Spleen (tissue), 11 donors: ENCODE measurements around the gene MYPN. TPM values are rescaled to one million over a fixed set of nuclear protein-coding genes. Genes with fewer than 3 reads are reported as not detected.
A peak's percentile ranks its signal among the peaks of the same experiment; 100 is the strongest.

Experiments used
- DNase-seq: peaks from one replicate; pipeline ENCODE4 v3.0.0-alpha.2; 2020
- H3K27ac ChIP-seq, 8 donors: fragments of 200-600 bp; sonication (generic) in 7 of 8; 1 replicate in 4 of 8; 2 replicates in 4 of 8; pipeline versions ENCODE4 v1.5.0 to v1.8.0; 2016 to 2021; ENCODE audit warnings: inconsistent platforms in 4 of 8, mild to moderate bottlenecking in 4 of 8, moderate library complexity in 1 of 8
- H3K27me3 ChIP-seq, 7 donors: fragments of 200-600 bp; sonication (generic) in 6 of 7; replicated peaks in 1 of 7; 1 replicate in 4 of 7; 2 replicates in 3 of 7; pipeline versions ENCODE4 v1.5.0 to v1.8.0; 2016 to 2021; ENCODE audit warnings: inconsistent platforms in 3 of 7, mild to moderate bottlenecking in 1 of 7
- H3K36me3 ChIP-seq, 6 donors: fragments of 200-600 bp; sonication (generic) in 5 of 6; 1 replicate in 4 of 6; 2 replicates in 2 of 6; pipeline versions ENCODE4 v1.5.0 to v1.8.0; 2016 to 2021; ENCODE audit warnings: inconsistent platforms in 2 of 6
- H3K4me1 ChIP-seq, 6 donors: fragments of 200-600 bp; sonication (generic) in 5 of 6; 1 replicate in 3 of 6; 2 replicates in 3 of 6; pipeline versions ENCODE4 v1.5.0 to v1.8.0; 2016 to 2021; ENCODE audit warnings: inconsistent platforms in 3 of 6
- H3K4me3 ChIP-seq, 8 donors: fragments of 200-600 bp; sonication (generic) in 7 of 8; 1 replicate in 4 of 8; 2 replicates in 4 of 8; pipeline versions ENCODE4 v1.5.0 to v1.8.0; 2016 to 2021; ENCODE audit warnings: inconsistent platforms in 4 of 8, mild to moderate bottlenecking in 4 of 8, moderate library complexity in 2 of 8
- H3K9me3 ChIP-seq, 8 donors: fragments of 200-600 bp; sonication (generic) in 7 of 8; 1 replicate in 4 of 8; 2 replicates in 4 of 8; pipeline versions ENCODE4 v1.5.0 to v1.8.0; 2016 to 2021; ENCODE audit warnings: inconsistent platforms in 4 of 8
- POLR2A ChIP-seq, 3 donors: fragments of 450-650 bp; IDR thresholded peaks; one replicate each; pipeline ENCODE4 v1.5.1; 2017; ENCODE audit warnings: antibody characterized with exemption in 3 of 3, mild to moderate bottlenecking in 1 of 3
- POLR2AphosphoS5 ChIP-seq, 3 donors: sonication (generic); formaldehyde crosslinking; IDR thresholded peaks; one replicate each; pipeline ENCODE4 v1.5.1; 2017; ENCODE audit warnings: antibody characterized with exemption in 3 of 3
- WGBS, 5 donors: extraction: QIAGEN DNeasy Blood & Tissue Kit in 3 of 5; methylation state at CpG; one replicate each; pipeline versions ENCODE4 v1.1.5 to v1.1.7; 2013 to 2018; 5-methylcytosine and 5-hydroxymethylcytosine counted together
- intact Hi-C: fragments of 100-400 bp; cut with DNase I; formaldehyde crosslinking; loops from one replicate; pipeline ENCODE4 v1.15.0; 2023; ENCODE audit warnings: low total_unique reads
- polyA plus RNA-seq, 3 donors: library from polyadenylated mRNA; stranded (reverse); fragments of 200-250 nt; gene quantifications; one replicate each; pipeline ENCODE4 v1.2.1, GENCODE V29; 2013
- total RNA-seq, 7 donors: library from RNA; depleted of rRNA in 3 of 7; stranded (reverse); fragments of >200 nt in 3 of 7; fragmentation: NEBNext Ultra II Directional in 4 of 7; extraction: Animal tissue kit (Norgen Biotek cat#: 25700) in 4 of 7; gene quantifications; one replicate each; pipeline versions ENCODE4 v1.1.0 to v1.2.1, GENCODE V29; 2016 to 2021
- TF ChIP-seq, protein P1 (sequence below), 11 experiments: fragments of 200-600 bp in 7 of 11; fragments of 450-650 bp in 4 of 11; sonication (generic) in 4 of 11; IDR thresholded peaks in 8 of 11; conservative IDR thresholded peaks in 3 of 11; 1 replicate in 7 of 11; 2 replicates in 4 of 11; pipeline versions ENCODE4 v1.4.0 to v1.8.0; 2016 to 2021; ENCODE audit warnings: antibody characterized with exemption in 11 of 11, inconsistent platforms in 4 of 11, mild to moderate bottlenecking in 1 of 11
- donor health status: healthy with polysubstance abuse.
- donor health status: DM: no; HTN: no; CAD: no; lungs with moderate emphysema.
- donor health status: DM: no; HTN: no; CAD: no.
- donor health status: Bipolar disorder and iron deficiency.
- donor health status: healthy.
- donor health status: DM: no; HTN: no; CAD: no.
- donor health status: DM: yes; HTN: yes; CAD: no.

MYPN gene
- total and polyA plus RNA-seq, 10 donors, result 0.03 to 0.94 (median 0.06) TPM; not detected in 5

DNA sequence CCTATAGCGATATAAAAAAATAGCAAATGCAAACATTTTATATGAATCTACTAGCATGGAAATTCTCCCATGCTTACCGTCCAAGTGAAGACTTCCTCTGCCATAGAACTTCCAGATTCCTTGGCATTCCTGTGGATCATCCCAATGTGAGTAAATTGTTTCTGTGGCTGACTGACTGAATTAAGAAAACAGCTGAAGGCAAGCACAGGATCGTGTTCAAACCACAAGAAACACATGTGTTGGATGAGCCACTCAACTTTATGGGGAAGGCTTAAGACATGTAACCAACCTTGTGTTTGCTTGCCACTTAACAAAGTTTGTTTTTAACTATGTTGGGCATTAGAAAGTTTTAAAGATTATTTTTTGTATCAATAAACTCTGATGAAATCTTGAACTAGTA lies 2.6 kb upstream of the MYPN start:
- Histone ChIP-seq H3K9me3 (no peaks in the 10 kb centered on the region), H3K4me3 (peak overlapping the region in 1 of 8 donors; percentile 11), H3K36me3 (no peaks in the 10 kb centered on the region), H3K4me1 (no peaks in the 10 kb centered on the region), H3K27me3 (no peaks in the 10 kb centered on the region), H3K27ac (no peak overlapping the region)
- TF ChIP-seq POLR2AphosphoS5 (IDR thresholded peaks at IDR 0.05) (no peak), POLR2A (IDR thresholded peaks at IDR 0.05) (no peak)
- TF ChIP-seq, protein P1, sequence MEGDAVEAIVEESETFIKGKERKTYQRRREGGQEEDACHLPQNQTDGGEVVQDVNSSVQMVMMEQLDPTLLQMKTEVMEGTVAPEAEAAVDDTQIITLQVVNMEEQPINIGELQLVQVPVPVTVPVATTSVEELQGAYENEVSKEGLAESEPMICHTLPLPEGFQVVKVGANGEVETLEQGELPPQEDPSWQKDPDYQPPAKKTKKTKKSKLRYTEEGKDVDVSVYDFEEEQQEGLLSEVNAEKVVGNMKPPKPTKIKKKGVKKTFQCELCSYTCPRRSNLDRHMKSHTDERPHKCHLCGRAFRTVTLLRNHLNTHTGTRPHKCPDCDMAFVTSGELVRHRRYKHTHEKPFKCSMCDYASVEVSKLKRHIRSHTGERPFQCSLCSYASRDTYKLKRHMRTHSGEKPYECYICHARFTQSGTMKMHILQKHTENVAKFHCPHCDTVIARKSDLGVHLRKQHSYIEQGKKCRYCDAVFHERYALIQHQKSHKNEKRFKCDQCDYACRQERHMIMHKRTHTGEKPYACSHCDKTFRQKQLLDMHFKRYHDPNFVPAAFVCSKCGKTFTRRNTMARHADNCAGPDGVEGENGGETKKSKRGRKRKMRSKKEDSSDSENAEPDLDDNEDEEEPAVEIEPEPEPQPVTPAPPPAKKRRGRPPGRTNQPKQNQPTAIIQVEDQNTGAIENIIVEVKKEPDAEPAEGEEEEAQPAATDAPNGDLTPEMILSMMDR (IDR thresholded peaks at IDR 0.05 in 8 of 11, conservative IDR thresholded peaks at IDR 0.05 in 3 of 11), result no peak
- intact Hi-C loops, result no loop called here
- 82 to 89% (median 86%) methylated on average over 3 of the region's 3 CpGs for WGBS, 5 donors
- no peak for DNase-seq

DNA sequence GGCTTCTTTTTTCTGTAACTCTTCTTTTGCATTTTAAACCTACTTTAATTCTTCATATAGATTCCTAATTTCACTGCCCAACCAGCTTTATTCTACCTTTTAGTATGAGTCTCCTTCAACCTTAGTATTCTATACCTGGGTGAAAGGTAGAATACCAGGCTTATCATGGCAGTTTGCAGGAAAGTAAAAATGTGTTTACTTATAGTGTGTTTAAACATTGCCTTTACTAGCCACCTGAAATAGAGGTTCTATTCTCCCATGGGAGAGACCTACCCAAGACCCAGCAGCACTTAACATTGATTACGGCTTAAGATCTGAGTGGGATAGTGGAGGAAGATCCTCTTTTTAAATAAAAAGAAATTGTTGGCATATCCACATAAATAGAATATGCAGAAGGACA lies 1.6 kb upstream of the MYPN start:
- Histone ChIP-seq H3K36me3 (no peaks in the 10 kb centered on the region), H3K27me3 (no peaks in the 10 kb centered on the region), H3K4me1 (no peaks in the 10 kb centered on the region), H3K9me3 (no peaks in the 10 kb centered on the region), H3K4me3 (no peak overlapping the region), H3K27ac (no peak overlapping the region)
- 96 to 100% (median 97%) methylated on average over 1 of the region's 1 CpG for WGBS, 5 donors
- intact Hi-C loops, result no loop called here
- no peak for DNase-seq
- TF ChIP-seq POLR2A (IDR thresholded peaks at IDR 0.05) (no peak), POLR2AphosphoS5 (IDR thresholded peaks at IDR 0.05) (no peak)
- TF ChIP-seq, protein P1 (IDR thresholded peaks at IDR 0.05 in 8 of 11, conservative IDR thresholded peaks at IDR 0.05 in 3 of 11), result no peak

DNA sequence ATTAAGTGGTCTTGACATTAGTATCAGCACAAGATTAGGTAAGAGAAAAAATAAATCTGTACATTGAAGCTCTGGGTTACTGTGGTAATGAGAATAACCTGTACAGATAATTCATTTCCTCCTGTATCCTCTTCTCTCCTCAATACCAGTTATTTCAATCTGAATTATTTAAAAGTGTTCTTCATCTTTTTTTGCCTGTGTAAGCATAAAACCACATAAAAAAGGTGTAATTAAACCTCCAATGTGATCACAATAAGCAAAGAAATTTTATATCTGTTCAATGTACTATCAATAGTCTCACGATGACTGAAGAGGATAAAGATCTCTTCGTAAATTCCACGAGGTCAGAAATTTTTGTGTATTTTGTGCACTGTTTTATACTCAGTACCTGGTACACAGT lies 1.2 kb upstream of the MYPN start:
- Histone ChIP-seq H3K4me3 (no peak overlapping the region), H3K4me1 (no peaks in the 10 kb centered on the region), H3K36me3 (no peaks in the 10 kb centered on the region), H3K27me3 (no peaks in the 10 kb centered on the region), H3K9me3 (no peaks in the 10 kb centered on the region), H3K27ac (no peak overlapping the region)
- WGBS, 5 donors, result 90 to 96% (median 96%) methylated on average over 3 of the region's 3 CpGs
- intact Hi-C loops, result no loop called here
- no peak for TF ChIP-seq POLR2AphosphoS5 (IDR thresholded peaks at IDR 0.05)
- TF ChIP-seq, protein P1 (IDR thresholded peaks at IDR 0.05 in 8 of 11, conservative IDR thresholded peaks at IDR 0.05 in 3 of 11), result no peak
- TF ChIP-seq POLR2A (IDR thresholded peaks at IDR 0.05), result no peak
- DNase-seq, result no peak

DNA sequence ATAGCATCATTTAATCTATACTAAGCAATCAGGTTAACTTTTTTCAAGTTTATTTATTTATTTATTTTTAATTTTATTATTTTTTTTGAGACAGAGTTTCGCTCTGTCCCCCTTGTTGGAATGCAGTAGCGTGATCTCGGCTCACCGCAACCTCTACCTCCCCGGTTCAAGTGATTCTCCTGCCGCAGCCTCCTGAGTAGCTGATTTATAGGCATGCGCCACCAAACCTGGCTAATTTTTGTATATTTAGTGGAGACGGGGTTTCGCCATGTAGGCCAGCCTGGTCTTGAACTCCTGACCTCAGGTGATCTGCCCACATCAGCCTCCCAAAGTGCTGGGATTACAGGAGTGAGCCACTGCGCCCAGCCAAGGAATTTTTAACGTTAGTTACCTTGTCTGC lies 635 bp upstream of the MYPN start:
- no peak for DNase-seq
- Histone ChIP-seq H3K4me3 (no peak overlapping the region), H3K4me1 (no peaks in the 10 kb centered on the region), H3K9me3 (no peaks in the 10 kb centered on the region), H3K27me3 (no peaks in the 10 kb centered on the region), H3K36me3 (no peaks in the 10 kb centered on the region), H3K27ac (no peak overlapping the region)
- no peak for TF ChIP-seq POLR2A (IDR thresholded peaks at IDR 0.05)
- no peak for TF ChIP-seq POLR2AphosphoS5 (IDR thresholded peaks at IDR 0.05)
- TF ChIP-seq, protein P1 (IDR thresholded peaks at IDR 0.05 in 8 of 11, conservative IDR thresholded peaks at IDR 0.05 in 3 of 11), result no peak
- intact Hi-C loops, result no loop called here
- 91 to 96% (median 93%) methylated on average over 11 of the region's 11 CpGs for WGBS, 5 donors
